Muscle of back (tissue), 11 donors: ENCODE results near the gene GH2. TPM values are rescaled to one million over a fixed set of nuclear protein-coding genes. Genes with fewer than 3 reads are reported as not detected.
A peak's percentile ranks its signal among the peaks of the same experiment; 100 is the strongest.
"Not testable (repeated sequence)": the region's sequence is repeated elsewhere in the genome, so short reads cannot be mapped to it uniquely, and the experiment has no call there.

Experiments used
- DNase-seq, 3 donors: peaks; one replicate each; pipeline versions ENCODE4 v3.0.0 to v3.0.0-alpha.2; 2013
- polyA plus RNA-seq, 10 donors: library from polyadenylated mRNA; unstranded; fragments of 120-200 nt; gene quantifications; one replicate each; pipeline ENCODE4 v1.2.1, GENCODE V29; 2013; ENCODE audit not compliant: insufficient read length in 10 of 10

Gene GH2
- polyA plus RNA-seq, 10 donors = 0.16 to 0.98 (median 0.76) TPM; not detected in 7

DNA sequence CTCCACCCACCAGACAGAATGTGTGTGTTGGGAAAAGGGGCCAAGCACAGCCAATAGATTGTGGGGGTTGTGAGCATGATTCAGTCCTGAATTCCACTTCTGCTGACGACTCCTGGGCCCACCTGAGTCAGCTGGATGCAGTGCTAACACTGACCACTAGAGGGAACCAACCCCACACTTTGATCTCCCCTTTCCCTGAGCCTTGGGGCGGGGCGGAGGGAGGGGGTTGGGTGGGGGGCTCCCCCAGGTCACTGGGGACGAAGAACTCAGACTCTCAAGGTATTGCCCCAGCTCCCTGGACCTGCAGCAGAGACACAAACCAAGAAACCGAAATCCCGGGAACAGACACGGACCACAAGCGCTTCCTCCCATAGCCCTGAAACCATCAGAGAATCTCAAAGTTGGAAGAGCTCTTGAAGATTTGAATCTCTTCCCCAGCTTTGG lies 29.9 kb upstream of the GH2 start:
- DNase-seq = no peak

GRCh38 chr17:63911041-63911635 lies 29.4 kb upstream of the GH2 start, which contains the start of gene CSHL1:
TSS of gene CSHL1 (minus strand) at chr17:63911258. CDS start at chr17:63911196, 62 bp downstream.
- no peak for DNase-seq

GRCh38 chr17:63910096-63910495 lies 28.4 kb upstream of the GH2 start:
- no peak for DNase-seq

- not testable (repeated sequence) for DNase-seq
These were observed 27.8 kb upstream of the GH2 start for GRCh38 chr17:63909586-63909985.

DNA sequence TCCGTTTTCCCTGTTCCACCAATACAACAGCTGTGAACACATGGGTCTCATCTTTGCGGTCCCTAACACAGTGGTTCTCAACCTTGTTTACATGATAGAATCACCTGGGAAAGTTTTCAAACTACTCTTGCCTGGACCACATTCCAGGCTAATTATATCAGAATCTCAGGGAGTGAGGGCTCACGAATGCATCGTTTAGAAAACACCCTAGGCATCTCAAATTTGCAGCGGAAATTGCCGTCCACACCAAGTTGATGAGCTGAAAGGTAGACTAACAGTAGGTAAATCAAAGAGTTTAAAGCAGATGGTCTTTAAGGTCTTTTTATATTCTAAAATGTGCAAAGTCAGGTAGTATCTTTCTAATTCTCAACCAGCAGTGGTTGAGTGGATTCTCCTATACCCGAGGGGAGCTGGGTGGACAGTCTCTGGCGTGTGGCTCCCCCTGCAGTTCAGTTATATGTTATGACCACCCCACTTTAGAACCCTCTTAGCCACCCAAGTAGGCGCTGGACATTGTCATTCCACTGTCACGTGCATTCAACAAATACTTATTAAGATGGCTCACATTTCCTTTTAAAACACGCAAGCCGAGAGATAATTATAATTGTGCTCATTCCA lies 25.5 kb upstream of the GH2 start:
- not testable (repeated sequence) for DNase-seq

- not testable (repeated sequence) for DNase-seq
These were observed 23.1 kb upstream of the GH2 start for GRCh38 chr17:63904796-63905195.

DNA sequence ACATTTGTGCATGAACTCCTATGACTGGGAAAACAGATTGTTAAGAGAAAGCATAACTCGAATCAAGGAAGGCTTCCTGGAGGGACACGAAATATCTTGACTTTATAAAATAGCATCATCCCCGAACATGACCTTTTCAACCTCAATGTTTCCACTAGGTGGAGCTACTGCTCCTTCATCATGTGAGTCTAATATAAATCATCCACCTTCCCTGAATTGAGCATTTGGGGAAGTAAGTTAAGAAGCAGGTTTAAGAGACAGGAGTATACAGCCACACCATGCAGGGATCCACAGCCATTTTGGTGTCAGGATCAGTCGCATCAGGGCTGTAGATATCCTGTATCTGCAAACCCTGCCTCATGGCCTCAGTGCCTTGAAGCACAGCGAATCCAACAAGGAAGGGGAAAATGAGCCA lies 22.1 kb upstream of the GH2 start:
- not testable (repeated sequence) for DNase-seq

- not testable (repeated sequence) for DNase-seq
These were observed 20.2 kb upstream of the GH2 start for GRCh38 chr17:63901971-63902370.

DNA sequence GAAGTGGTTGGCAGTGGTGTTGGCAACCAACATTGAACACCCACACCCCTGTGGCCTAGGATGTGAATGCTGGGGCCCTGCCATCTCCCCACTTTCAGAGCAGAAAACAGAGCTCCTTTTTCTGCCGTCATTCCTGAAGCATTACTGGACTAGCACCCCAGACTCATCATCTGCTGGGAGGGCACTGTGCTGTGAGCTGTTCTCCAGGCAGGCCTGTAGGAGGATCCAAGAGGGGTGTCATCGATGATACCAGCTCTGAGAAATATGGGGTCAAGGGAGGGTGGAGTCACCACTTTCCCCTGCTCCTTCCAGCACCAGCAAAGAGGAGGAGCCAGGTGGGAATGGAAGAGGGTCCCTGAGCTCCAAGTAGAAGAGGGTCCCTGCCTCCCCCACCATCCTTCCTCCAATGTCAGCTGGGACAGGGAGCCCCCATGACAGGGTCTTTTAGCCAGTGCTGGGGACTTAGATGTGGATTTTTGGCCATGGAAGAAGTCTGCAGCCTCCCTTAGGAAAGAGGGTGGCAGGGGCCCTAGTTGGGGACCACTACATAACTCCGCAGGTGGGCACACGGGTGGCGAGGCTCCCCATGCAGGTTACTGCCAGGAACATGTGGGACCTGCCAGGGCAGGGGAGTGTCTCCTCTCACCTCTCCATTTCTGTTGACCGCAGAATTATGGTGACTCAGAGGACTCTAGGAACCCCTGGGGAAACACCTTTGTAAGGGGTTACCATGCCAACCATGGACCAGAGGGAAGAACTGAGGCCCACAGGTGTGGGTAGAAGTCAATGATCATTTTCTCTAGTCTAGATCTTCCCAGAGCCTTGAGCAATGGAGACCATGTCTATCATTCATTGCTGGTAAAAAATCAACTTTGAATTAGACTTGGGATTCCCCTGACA lies 17.4 kb upstream of the GH2 start:
- DNase-seq = not testable (repeated sequence)

GRCh38 chr17:63896524-63897354 lies 15.0 kb upstream of the GH2 start, which contains the start of gene CSH1:
TSS of gene CSH1 (minus strand) at chr17:63896574. CDS start at chr17:63896511, 63 bp downstream.
- not testable (repeated sequence) for DNase-seq

DNA sequence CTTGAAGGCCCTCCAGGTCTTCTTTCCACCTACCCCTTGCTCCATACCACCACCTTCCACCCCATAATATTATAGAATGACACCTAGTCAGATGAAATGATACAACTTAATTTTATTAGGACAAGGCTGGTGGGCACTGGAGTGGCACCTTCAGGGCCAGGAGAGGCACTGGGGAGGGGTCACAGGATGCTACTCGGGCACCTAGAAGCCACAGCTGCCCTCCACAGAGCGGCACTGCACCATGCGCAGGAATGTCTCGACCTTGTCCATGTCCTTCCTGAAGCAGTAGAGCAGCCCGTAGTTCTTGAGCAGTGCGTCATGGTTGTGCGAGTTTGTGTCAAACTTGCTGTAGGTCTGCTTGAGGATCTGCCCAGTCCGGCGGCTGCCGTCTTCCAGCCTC lies 13.1 kb upstream of the GH2 start:
- not testable (repeated sequence) for DNase-seq

- DNase-seq = not testable (repeated sequence)
These were observed 12.3 kb upstream of the GH2 start for GRCh38 chr17:63894021-63894420.

DNA sequence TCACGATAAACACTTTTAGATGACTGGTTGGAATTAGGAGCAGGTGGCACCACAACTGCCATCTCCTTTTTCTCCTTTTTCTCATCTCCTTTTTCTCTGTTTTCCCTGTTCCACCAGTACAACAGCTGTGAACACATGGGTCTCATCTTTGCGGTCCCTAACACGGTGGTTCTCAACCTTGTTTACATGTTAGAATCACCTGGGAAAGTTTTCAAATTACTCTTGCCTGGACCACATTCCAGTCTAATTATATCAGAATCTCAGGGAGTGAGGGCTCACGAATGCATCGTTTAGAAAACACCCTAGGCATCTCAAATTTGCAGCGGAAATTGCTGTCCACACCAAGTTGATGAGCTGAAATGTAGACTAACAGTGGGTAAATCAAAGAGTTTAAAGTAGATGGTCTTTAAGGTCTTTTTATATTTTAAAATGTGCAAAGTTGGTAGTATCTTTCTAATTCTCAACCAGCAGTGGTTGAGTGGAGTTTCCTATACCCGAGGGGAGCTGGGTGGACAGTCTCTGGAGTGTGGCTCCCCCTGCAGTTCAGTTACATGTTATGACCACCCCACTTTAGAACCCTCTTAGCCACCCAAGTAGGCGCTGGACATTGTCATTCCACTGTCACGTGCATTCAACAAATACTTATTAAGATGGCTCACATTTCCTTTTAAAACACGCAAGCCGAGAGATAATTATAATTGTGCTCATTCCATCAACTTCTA lies 10.7 kb upstream of the GH2 start:
- not testable (repeated sequence) for DNase-seq

DNA sequence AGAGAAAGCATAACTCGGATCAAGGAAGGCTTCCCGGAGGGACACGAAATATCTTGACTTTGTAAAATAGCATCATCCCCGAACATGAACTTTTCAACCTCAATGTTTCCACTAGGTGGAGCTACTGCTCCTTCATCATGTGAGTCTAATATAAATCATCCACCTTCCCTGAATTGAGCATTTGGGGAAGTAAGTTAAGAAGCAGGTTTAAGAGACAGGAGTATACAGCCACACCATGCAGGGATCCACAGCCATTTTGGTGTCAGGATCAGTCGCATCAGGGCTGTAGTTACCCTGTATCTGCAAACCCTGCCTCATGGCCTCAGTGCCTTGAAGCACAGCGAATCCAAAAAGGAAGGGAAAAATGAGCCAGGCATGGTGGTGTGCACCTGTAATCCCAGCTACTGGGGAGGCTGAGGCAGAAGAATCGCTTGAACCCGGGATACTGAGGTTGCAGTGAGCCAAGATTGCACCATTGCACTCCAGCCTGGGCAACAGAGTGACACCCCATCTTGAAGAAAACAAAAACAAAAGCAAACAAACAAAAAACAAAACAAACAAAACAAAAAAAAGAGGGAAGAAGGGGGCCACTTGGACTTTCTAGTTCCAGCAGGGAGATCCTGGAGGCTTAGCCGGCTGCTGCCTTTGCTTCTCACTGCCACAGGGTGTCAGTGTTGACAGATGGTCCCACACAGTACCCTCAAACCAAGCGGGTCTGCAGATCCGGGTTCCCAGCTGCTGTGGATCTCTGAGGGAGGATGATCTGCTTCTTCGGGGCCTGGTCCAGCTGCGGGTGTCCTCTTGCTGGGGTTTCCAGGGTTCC lies 7.5 kb upstream of the GH2 start:
- DNase-seq = peak in 2 of 3 donors; percentile 6 to 45

DNA sequence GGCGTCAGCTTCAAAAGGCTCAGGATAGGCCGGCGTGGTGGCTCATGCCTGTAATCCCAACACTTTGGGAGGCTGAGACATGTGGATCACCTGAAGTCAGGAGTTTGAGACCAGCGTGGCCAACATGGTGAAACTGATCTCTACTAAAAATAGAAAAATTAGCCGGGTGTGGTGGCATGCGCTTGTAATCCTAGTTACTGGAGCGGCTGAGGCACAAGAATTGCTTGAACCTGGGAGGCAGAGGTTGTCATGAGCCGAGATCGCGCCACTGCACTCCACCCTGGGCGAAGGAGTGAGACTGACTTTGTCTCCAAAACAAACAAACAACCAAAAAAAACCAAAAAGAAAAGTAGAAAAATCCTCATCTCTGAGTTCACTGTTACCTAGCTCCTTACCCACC lies 3.4 kb upstream of the GH2 start:
- not testable (repeated sequence) for DNase-seq

- DNase-seq = not testable (repeated sequence)
These were observed 932 bp upstream of the GH2 start for GRCh38 chr17:63882626-63883126.

GRCh38 chr17:63881337-63881736 lies 407 bp downstream of the GH2 start:
- DNase-seq = not testable (repeated sequence)

GRCh38 chr17:63880706-63881105 lies 1.0 kb downstream of the GH2 start:
- DNase-seq = no peak

- not testable (repeated sequence) for DNase-seq
These were observed 3.3 kb downstream of the GH2 start for GRCh38 chr17:63878413-63878812.
